LNCaP clone FGC (cell line): ENCODE data around the gene NPR3.

Source experiments
- DNase-seq: peaks from one replicate; pipeline ENCODE4 v3.0.0-alpha.2; 2011; ENCODE audit warnings: low read depth
- H3K4me3 ChIP-seq: 2 replicates; pipeline ENCODE4 v1.5.1; 2011; ENCODE audit warnings: mild to moderate bottlenecking, low read depth, low read length, control low read depth
- CTCF ChIP-seq: IDR thresholded peaks from 2 replicates; pipeline ENCODE4 v1.5.1; 2012; ENCODE audit warnings: mild to moderate bottlenecking; ENCODE audit not compliant: control insufficient read depth, insufficient read depth; ENCODE audit errors: extremely low read depth

Gene NPR3

GRCh38 chr5:32812399-32812798, 101.3 kb downstream of the NPR3 start:
- no peak for DNase-seq
- no peak overlapping the region for H3K4me3 ChIP-seq
- TF ChIP-seq CTCF = no peak

GRCh38 chr5:32814141-32814540, 103.0 kb downstream of the NPR3 start:
- no peak overlapping the region for H3K4me3 ChIP-seq
- DNase-seq = no peak
- TF ChIP-seq CTCF = no peak

GRCh38 chr5:32814620-32815019, 103.5 kb downstream of the NPR3 start:
- H3K4me3 ChIP-seq = no peak overlapping the region
- TF ChIP-seq CTCF = no peak
- DNase-seq = peak; percentile 86

- no peak for DNase-seq
- H3K4me3 ChIP-seq = no peak overlapping the region
- TF ChIP-seq CTCF = no peak
These were observed 116.9 kb downstream of the NPR3 start for GRCh38 chr5:32827981-32828380.

GRCh38 chr5:32828492-32828891, 117.4 kb downstream of the NPR3 start:
- TF ChIP-seq CTCF = no peak
- DNase-seq = no peak
- no peak overlapping the region for H3K4me3 ChIP-seq

GRCh38 chr5:32831624-32832023, 120.5 kb downstream of the NPR3 start:
- no peak overlapping the region for H3K4me3 ChIP-seq
- DNase-seq = peak; percentile 33
- TF ChIP-seq CTCF = no peak

GRCh38 chr5:32833127-32833526, 122.0 kb downstream of the NPR3 start:
- DNase-seq = no peak
- H3K4me3 ChIP-seq = no peak overlapping the region
- no peak for TF ChIP-seq CTCF
